IPS-11a (cell line): ENCODE measurements around the gene CDCA5.

Experiments used
- H3K4me3 ChIP-seq: one replicate; pipeline ENCODE4 v1.5.1; 2013; ENCODE audit warnings: low read depth, low read length, control low read depth

The CDCA5 gene

GRCh38 chr11:65051398-65051858 lies 32.4 kb downstream of the CDCA5 start:
- H3K4me3 ChIP-seq: no peak overlapping the region

GRCh38 chr11:65047581-65048422 lies 36.0 kb downstream of the CDCA5 start:
- no peak overlapping the region for H3K4me3 ChIP-seq

GRCh38 chr11:65045728-65046127 lies 38.1 kb downstream of the CDCA5 start:
- no peak overlapping the region for H3K4me3 ChIP-seq

GRCh38 chr11:65045061-65045460 lies 38.8 kb downstream of the CDCA5 start:
- no peak overlapping the region for H3K4me3 ChIP-seq

- H3K4me3 ChIP-seq: no peak overlapping the region
These were observed 39.8 kb downstream of the CDCA5 start for GRCh38 chr11:65043881-65044501.

GRCh38 chr11:65042891-65043290 lies 40.9 kb downstream of the CDCA5 start:
- H3K4me3 ChIP-seq: no peak overlapping the region

GRCh38 chr11:65040847-65041622 lies 42.8 kb downstream of the CDCA5 start, which contains the start of gene SAC3D1:
TSS of gene SAC3D1 (plus strand) at chr11:65041210. CDS start at chr11:65041293, 83 bp downstream.
- H3K4me3 ChIP-seq: peak within 1 kb of the TSS; percentile 89

GRCh38 chr11:65040520-65040846 lies 43.4 kb downstream of the CDCA5 start:
- peak overlapping the region; percentile 89 for H3K4me3 ChIP-seq

GRCh38 chr11:65036931-65037330 lies 46.9 kb downstream of the CDCA5 start:
- H3K4me3 ChIP-seq: no peak overlapping the region

- H3K4me3 ChIP-seq: no peak overlapping the region
These were observed 48.3 kb downstream of the CDCA5 start for GRCh38 chr11:65035579-65035978.

- no peak overlapping the region for H3K4me3 ChIP-seq
These were observed 49.4 kb downstream of the CDCA5 start for GRCh38 chr11:65034423-65034822.

- no peak overlapping the region for H3K4me3 ChIP-seq
These were observed 51.6 kb downstream of the CDCA5 start for GRCh38 chr11:65032216-65032615.
